Measurements from ENCODE around the gene WDR33. TPM values are rescaled to one million over a fixed set of nuclear protein-coding genes. Genes with fewer than 3 reads are reported as not detected.

The WDR33 gene
- total and polyA plus RNA-seq, 4 experiments from 2014 or later = 19.4 to 86.2 (median 70.4) TPM

GRCh38 chr2:127698553-127699355, 112.2 kb downstream of the WDR33 start:
- ChIA-PET CTCF (ENCODE audit: partially characterized antibody) (no interaction called here), POLR2A (ENCODE audit: partially characterized antibody) (no interaction called here)
- H3K4me1 Mint-ChIP-seq = peaks cover 11 to 35% (median 19%) of the 10 kb centered on the region in 4 donors
- H3K9me3 Mint-ChIP-seq = peaks cover 0 to 4% (median 0%) of the 10 kb centered on the region in 8 donors
- no peak for DNase-seq
- peaks cover 0 to 13% of the 10 kb centered on the region in 2 donors for H3K36me3 Mint-ChIP-seq
- H3K27me3 Mint-ChIP-seq = no peaks in the 10 kb centered on the region
- H3K27ac Mint-ChIP-seq = peak overlapping the region in 4 of 7 donors; percentile 55 to 77 (median 59)
- Histone ChIP-seq H3K27me3 (ENCODE audit: insufficient read depth, low read length) (no peaks in the 10 kb centered on the region), H3K4me3 (ENCODE audit: low read length in 2 of 2) (no peak overlapping the region), H3K9me3 (ENCODE audit: control insufficient read depth in 1 of 2, low read length in 2 of 2) (no peaks in the 10 kb centered on the region), H3K27ac (ENCODE audit: low read depth, low read length) (no peak overlapping the region), H3K36me3 (ENCODE audit: insufficient read depth, low read length) (no peaks in the 10 kb centered on the region), H3K4me1 (ENCODE audit: insufficient read depth, low read length) (peaks cover 25% of the 10 kb centered on the region)
- peak overlapping the region in 1 of 8 donors; percentile 21 for H3K4me3 Mint-ChIP-seq
- intact Hi-C loops (cut with micrococcal nuclease) = no loop called here

GRCh38 chr2:127697482-127698180, 113.3 kb downstream of the WDR33 start:
- Histone ChIP-seq H3K27me3 (ENCODE audit: insufficient read depth, low read length) (no peaks in the 10 kb centered on the region), H3K4me3 (ENCODE audit: low read length in 2 of 2) (no peak overlapping the region), H3K36me3 (ENCODE audit: insufficient read depth, low read length) (no peaks in the 10 kb centered on the region), H3K27ac (ENCODE audit: low read depth, low read length) (no peak overlapping the region), H3K9me3 (ENCODE audit: control insufficient read depth in 1 of 2, low read length in 2 of 2) (no peaks in the 10 kb centered on the region), H3K4me1 (ENCODE audit: insufficient read depth, low read length) (peaks cover 14% of the 10 kb centered on the region)
- ChIA-PET POLR2A (ENCODE audit: partially characterized antibody) (no interaction called here), CTCF (ENCODE audit: partially characterized antibody) (no interaction called here)
- H3K4me1 Mint-ChIP-seq = peaks cover 8 to 25% (median 13%) of the 10 kb centered on the region in 4 donors
- no peaks in the 10 kb centered on the region for H3K27me3 Mint-ChIP-seq
- peaks cover 0 to 13% of the 10 kb centered on the region in 2 donors for H3K36me3 Mint-ChIP-seq
- H3K27ac Mint-ChIP-seq = peak overlapping the region in 1 of 7 donors; percentile 57
- DNase-seq = no peak
- intact Hi-C loops (cut with micrococcal nuclease) = no loop called here
- peaks cover 0 to 4% (median 0%) of the 10 kb centered on the region in 8 donors for H3K9me3 Mint-ChIP-seq
- H3K4me3 Mint-ChIP-seq = peak overlapping the region in 1 of 8 donors; percentile 29

- H3K27ac ChIP-seq (ENCODE audit: low read depth, low read length) = no peak overlapping the region
- H3K27me3 Mint-ChIP-seq = no peaks in the 10 kb centered on the region
- peaks cover 7% of the 10 kb centered on the region for H3K4me1 ChIP-seq (ENCODE audit: insufficient read depth, low read length)
- intact Hi-C loops (cut with micrococcal nuclease) = no loop called here
- H3K4me3 ChIP-seq (ENCODE audit: low read length in 2 of 2) = no peak overlapping the region
- no peaks in the 10 kb centered on the region for H3K27me3 ChIP-seq (ENCODE audit: insufficient read depth, low read length)
- no peaks in the 10 kb centered on the region for H3K9me3 ChIP-seq (ENCODE audit: control insufficient read depth in 1 of 2, low read length in 2 of 2)
- H3K9me3 Mint-ChIP-seq = peaks cover 2 to 19% (median 12%) of the 10 kb centered on the region in 8 donors
- peaks cover 2 to 13% (median 6%) of the 10 kb centered on the region in 4 donors for H3K4me1 Mint-ChIP-seq
- no peak overlapping the region for H3K4me3 Mint-ChIP-seq
- POLR2A ChIA-PET (ENCODE audit: partially characterized antibody) = no interaction called here
- H3K27ac Mint-ChIP-seq = no peak overlapping the region
- DNase-seq = peak in 4 of 5 donors; percentile 42 to 52 (median 46)
- H3K36me3 ChIP-seq (ENCODE audit: insufficient read depth, low read length) = no peaks in the 10 kb centered on the region
- H3K36me3 Mint-ChIP-seq = peaks cover 6 to 7% of the 10 kb centered on the region in 2 donors
- CTCF ChIA-PET (ENCODE audit: partially characterized antibody) = no interaction called here
These were observed 115.2 kb downstream of the WDR33 start for GRCh38 chr2:127695491-127696472.

- CTCF ChIA-PET (ENCODE audit: partially characterized antibody) = no interaction called here
- peaks cover 0 to 5% (median under 1%) of the 10 kb centered on the region in 4 donors for H3K4me1 Mint-ChIP-seq
- H3K27me3 Mint-ChIP-seq = no peaks in the 10 kb centered on the region
- H3K9me3 ChIP-seq (ENCODE audit: control insufficient read depth in 1 of 2, low read length in 2 of 2) = no peaks in the 10 kb centered on the region
- H3K27ac Mint-ChIP-seq = no peak overlapping the region
- POLR2A ChIA-PET (ENCODE audit: partially characterized antibody) = no interaction called here
- no peak overlapping the region for H3K4me3 Mint-ChIP-seq
- H3K4me3 ChIP-seq (ENCODE audit: low read length in 2 of 2) = no peak overlapping the region
- no peak overlapping the region for H3K27ac ChIP-seq (ENCODE audit: low read depth, low read length)
- H3K27me3 ChIP-seq (ENCODE audit: insufficient read depth, low read length) = no peaks in the 10 kb centered on the region
- DNase-seq = no peak
- intact Hi-C loops (cut with micrococcal nuclease) = no loop called here
- no peaks in the 10 kb centered on the region for H3K4me1 ChIP-seq (ENCODE audit: insufficient read depth, low read length)
- no peaks in the 10 kb centered on the region for H3K36me3 ChIP-seq (ENCODE audit: insufficient read depth, low read length)
- H3K9me3 Mint-ChIP-seq = peaks cover 2 to 24% (median 13%) of the 10 kb centered on the region in 8 donors
- H3K36me3 Mint-ChIP-seq = peaks cover 6 to 9% of the 10 kb centered on the region in 2 donors
These were observed 116.0 kb downstream of the WDR33 start for GRCh38 chr2:127694986-127695385.

- peaks cover 2 to 43% (median 28%) of the 10 kb centered on the region in 8 donors for H3K9me3 Mint-ChIP-seq
- no peak overlapping the region for H3K4me3 Mint-ChIP-seq
- Histone ChIP-seq H3K9me3 (ENCODE audit: control insufficient read depth in 1 of 2, low read length in 2 of 2) (no peaks in the 10 kb centered on the region), H3K4me3 (ENCODE audit: low read length in 2 of 2) (no peak overlapping the region), H3K27ac (ENCODE audit: low read depth, low read length) (no peak overlapping the region), H3K36me3 (ENCODE audit: insufficient read depth, low read length) (no peaks in the 10 kb centered on the region), H3K27me3 (ENCODE audit: insufficient read depth, low read length) (no peaks in the 10 kb centered on the region), H3K4me1 (ENCODE audit: insufficient read depth, low read length) (no peaks in the 10 kb centered on the region)
- POLR2A ChIA-PET (ENCODE audit: partially characterized antibody) = no interaction called here
- DNase-seq = no peak
- CTCF ChIA-PET (ENCODE audit: partially characterized antibody) = no interaction called here
- no peak overlapping the region for H3K27ac Mint-ChIP-seq
- intact Hi-C loops (cut with micrococcal nuclease) = no loop called here
- peaks cover 0 to 3% of the 10 kb centered on the region in 2 donors for H3K27me3 Mint-ChIP-seq
- H3K4me1 Mint-ChIP-seq = no peaks in the 10 kb centered on the region
- H3K36me3 Mint-ChIP-seq = peaks cover 7 to 21% of the 10 kb centered on the region in 2 donors
These were observed 120.3 kb downstream of the WDR33 start for GRCh38 chr2:127690696-127691095.

- Histone ChIP-seq H3K4me3 (ENCODE audit: low read length in 2 of 2) (no peak overlapping the region), H3K4me1 (ENCODE audit: insufficient read depth, low read length) (no peaks in the 10 kb centered on the region), H3K36me3 (ENCODE audit: insufficient read depth, low read length) (no peaks in the 10 kb centered on the region), H3K27me3 (ENCODE audit: insufficient read depth, low read length) (no peaks in the 10 kb centered on the region), H3K27ac (ENCODE audit: low read depth, low read length) (no peak overlapping the region), H3K9me3 (ENCODE audit: control insufficient read depth in 1 of 2, low read length in 2 of 2) (no peaks in the 10 kb centered on the region)
- peaks cover 7 to 21% of the 10 kb centered on the region in 2 donors for H3K36me3 Mint-ChIP-seq
- H3K27me3 Mint-ChIP-seq = peaks cover 0 to 3% of the 10 kb centered on the region in 2 donors
- no peak overlapping the region for H3K4me3 Mint-ChIP-seq
- ChIA-PET CTCF (ENCODE audit: partially characterized antibody) (no interaction called here), POLR2A (ENCODE audit: partially characterized antibody) (no interaction called here)
- H3K27ac Mint-ChIP-seq = no peak overlapping the region
- H3K4me1 Mint-ChIP-seq = no peaks in the 10 kb centered on the region
- intact Hi-C loops (cut with micrococcal nuclease) = no loop called here
- peaks cover 2 to 43% (median 28%) of the 10 kb centered on the region in 8 donors for H3K9me3 Mint-ChIP-seq
- no peak for DNase-seq
These were observed 122.6 kb downstream of the WDR33 start for GRCh38 chr2:127688405-127688804.

Measured in CD4-positive, alpha-beta memory T cell (primary cell).